Neural progenitor cell (in vitro differentiated cells): ENCODE results near the gene TPSAB1. TPM values are rescaled to one million over a fixed set of nuclear protein-coding genes. Genes with fewer than 3 reads are reported as not detected.

Source experiments
- DNase-seq: peaks from one replicate; pipeline ENCODE4 v3.0.0-alpha.2; 2016; ENCODE audit warnings: low spot score
- H2AFZ ChIP-seq: fragments of 200-600 bp; sonication (generic); replicated peaks from 2 replicates; pipeline ENCODE4 v1.6.1; 2016; ENCODE audit warnings: antibody characterized with exemption
- H3F3A ChIP-seq: fragments of 200-600 bp; sonication (generic); 2 replicates; pipeline ENCODE4 v1.6.1; 2016; ENCODE audit warnings: antibody characterized with exemption, low read depth
- H3K27ac ChIP-seq: fragments of 200-600 bp; sonication (generic); 2 replicates; pipeline ENCODE4 v1.5.1; 2016; ENCODE audit warnings: mild to moderate bottlenecking
- H3K27me3 ChIP-seq: fragments of 200-600 bp; sonication (generic); 2 replicates; pipeline ENCODE4 v1.6.1; 2016; ENCODE audit warnings: mild to moderate bottlenecking, moderate library complexity
- H3K36me3 ChIP-seq: fragments of 200-600 bp; sonication (generic); 2 replicates; pipeline ENCODE4 v1.5.1; 2016
- H3K4me1 ChIP-seq: fragments of 200-600 bp; sonication (generic); 2 replicates; pipeline ENCODE4 v1.6.1; 2016; ENCODE audit warnings: mixed run types
- H3K4me2 ChIP-seq: fragments of 200-600 bp; sonication (generic); 2 replicates; pipeline ENCODE4 v1.6.1; 2016
- H3K4me3 ChIP-seq: fragments of 200-600 bp; sonication (generic); 2 replicates; pipeline ENCODE4 v1.5.1; 2016
- H3K79me2 ChIP-seq: fragments of 200-600 bp; sonication (generic); 2 replicates; pipeline ENCODE4 v1.6.1; 2016; ENCODE audit warnings: low read depth
- H3K9ac ChIP-seq: fragments of 200-600 bp; sonication (generic); 2 replicates; pipeline ENCODE4 v1.6.1; 2016
- H3K9me3 ChIP-seq: fragments of 200-600 bp; sonication (generic); 2 replicates; pipeline ENCODE4 v1.5.1; 2016; ENCODE audit warnings: low read depth
- H4K20me1 ChIP-seq: fragments of 200-600 bp; sonication (generic); 2 replicates; pipeline ENCODE4 v1.6.1; 2016; ENCODE audit warnings: low read depth
- H3K27ac Mint-ChIP-seq: 3 replicates; pipeline ENCODE4 v1.8.0; 2021; ENCODE audit warnings: mixed read lengths
- H3K27me3 Mint-ChIP-seq: 2 replicates; pipeline ENCODE4 v1.8.0; 2022; ENCODE audit warnings: low read depth, mild to moderate bottlenecking, inconsistent platforms, moderate library complexity, mixed read lengths; ENCODE audit not compliant: insufficient read depth
- H3K36me3 Mint-ChIP-seq: 3 replicates; pipeline ENCODE4 v1.8.0; 2021; ENCODE audit warnings: mixed read lengths
- H3K4me1 Mint-ChIP-seq: 3 replicates; pipeline ENCODE4 v1.8.0; 2021; ENCODE audit warnings: mixed read lengths
- H3K4me3 Mint-ChIP-seq: 3 replicates; pipeline ENCODE4 v1.8.0; 2021; ENCODE audit warnings: mild to moderate bottlenecking, moderate library complexity, mixed read lengths
- H3K9me3 Mint-ChIP-seq: 3 replicates; pipeline ENCODE4 v1.8.0; 2020; ENCODE audit warnings: mixed read lengths
- EZH2 ChIP-seq: fragments of 200-600 bp; sonication (generic); IDR thresholded peaks from 2 replicates; pipeline ENCODE4 v1.6.1; 2017; ENCODE audit warnings: antibody characterized with exemption, mild to moderate bottlenecking, moderate library complexity
- EZH2phosphoT487 ChIP-seq: fragments of 200-600 bp; sonication (generic); IDR thresholded peaks from 2 replicates; pipeline ENCODE4 v1.6.1; 2017; ENCODE audit warnings: antibody characterized with exemption
- total RNA-seq: library from RNA; depleted of rRNA; stranded (reverse); fragments of >200 nt; gene quantifications from 2 replicates; pipeline ENCODE4 v1.2.3, GENCODE V29; 2015; ENCODE audit warnings: low replicate concordance
- TF ChIP-seq, protein P1 (sequence below): fragments of 200-600 bp; sonication (generic); IDR thresholded peaks from 2 replicates; pipeline ENCODE4 v1.5.1; 2017; ENCODE audit warnings: antibody characterized with exemption, mild to moderate bottlenecking

TPSAB1 gene
- total RNA-seq, 1 donor from 2014 or later = not detected

DNA sequence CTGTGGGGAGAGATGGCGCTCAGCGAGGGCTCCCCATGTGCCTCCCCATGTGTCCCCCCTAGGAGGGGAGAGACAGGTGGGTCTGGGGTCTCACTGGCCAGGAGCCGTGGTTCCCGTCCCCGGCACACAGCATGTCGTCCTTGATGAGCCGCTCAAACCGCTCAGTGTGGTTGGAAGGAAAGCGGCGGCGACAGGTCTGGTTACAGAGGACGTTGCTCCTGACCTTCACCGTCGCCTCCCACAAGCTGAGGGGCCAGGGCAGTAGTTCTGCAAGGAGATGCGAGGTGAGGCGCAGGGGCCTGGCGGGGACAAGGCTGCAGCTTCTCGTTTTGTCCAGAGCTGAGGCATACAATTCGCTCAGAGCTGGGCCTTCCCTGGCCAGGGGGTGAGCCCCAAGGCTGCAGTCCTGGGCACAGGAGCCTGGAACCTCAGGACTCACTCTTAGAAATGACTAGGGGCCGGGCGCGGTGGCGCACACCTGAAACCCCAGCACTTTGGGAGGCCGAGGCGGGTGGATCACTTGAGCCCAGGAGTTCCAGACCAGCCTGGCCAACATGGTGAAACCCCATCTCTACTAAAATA, 46.1 kb downstream of the TPSAB1 start:
- no peak overlapping the region for H3K27ac Mint-ChIP-seq
- H3K27me3 Mint-ChIP-seq = peaks cover 20% of the 10 kb centered on the region

DNA sequence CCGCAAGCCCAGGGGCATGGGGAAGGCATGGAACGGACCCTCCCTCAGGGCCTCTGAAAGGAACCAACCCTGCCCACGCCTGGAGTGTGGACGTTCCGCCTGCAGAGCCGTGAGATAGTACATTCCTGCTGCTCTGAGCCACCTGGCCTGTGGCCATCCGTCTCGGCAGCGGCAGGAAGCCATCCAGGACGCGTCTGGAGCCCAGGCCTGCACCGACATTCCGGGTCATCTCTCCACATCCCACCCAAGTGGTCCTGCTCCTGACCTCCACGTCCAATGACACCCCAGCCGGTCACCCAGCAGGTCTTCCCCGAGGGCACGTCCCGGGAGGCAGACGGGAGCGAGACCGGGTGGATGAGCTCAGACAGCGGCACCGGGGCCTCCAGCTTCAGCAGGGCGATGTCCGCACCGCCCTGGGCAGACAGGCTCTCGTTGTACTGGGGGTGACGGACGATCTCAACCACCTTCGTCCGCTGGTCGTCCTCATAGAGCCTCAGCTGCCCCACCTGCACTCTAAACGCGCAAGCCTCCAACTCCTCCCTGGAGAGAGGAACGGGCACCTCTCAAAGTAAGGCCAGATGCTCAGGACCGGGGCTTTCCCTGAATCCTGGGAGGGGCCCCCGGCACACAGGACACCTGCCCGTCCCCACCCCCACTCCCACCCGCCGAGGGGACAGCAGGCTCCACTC, 47.6 kb downstream of the TPSAB1 start:
- no peaks in the 10 kb centered on the region for H3K9me3 ChIP-seq
- H3K9me3 Mint-ChIP-seq = no peaks in the 10 kb centered on the region
- H3K27me3 Mint-ChIP-seq = peaks cover 22% of the 10 kb centered on the region
- H3K4me2 ChIP-seq = no peak overlapping the region
- H3K36me3 ChIP-seq = no peaks in the 10 kb centered on the region
- peaks cover 16% of the 10 kb centered on the region for H3K4me1 Mint-ChIP-seq
- DNase-seq = no peak
- H4K20me1 ChIP-seq = no peaks in the 10 kb centered on the region
- H3K4me3 ChIP-seq = no peak overlapping the region
- H3K27ac ChIP-seq = no peak overlapping the region
- no peak overlapping the region for H3K4me3 Mint-ChIP-seq
- H3K36me3 Mint-ChIP-seq = no peaks in the 10 kb centered on the region
- H3K27ac Mint-ChIP-seq = no peak overlapping the region
- peaks cover 4% of the 10 kb centered on the region for H3F3A ChIP-seq
- no peak overlapping the region for H2AFZ ChIP-seq
- H3K9ac ChIP-seq = no peak overlapping the region
- peaks cover 18% of the 10 kb centered on the region for H3K4me1 ChIP-seq
- TF ChIP-seq EZH2 (no peak), EZH2phosphoT487 (no peak)
- TF ChIP-seq, protein P1, sequence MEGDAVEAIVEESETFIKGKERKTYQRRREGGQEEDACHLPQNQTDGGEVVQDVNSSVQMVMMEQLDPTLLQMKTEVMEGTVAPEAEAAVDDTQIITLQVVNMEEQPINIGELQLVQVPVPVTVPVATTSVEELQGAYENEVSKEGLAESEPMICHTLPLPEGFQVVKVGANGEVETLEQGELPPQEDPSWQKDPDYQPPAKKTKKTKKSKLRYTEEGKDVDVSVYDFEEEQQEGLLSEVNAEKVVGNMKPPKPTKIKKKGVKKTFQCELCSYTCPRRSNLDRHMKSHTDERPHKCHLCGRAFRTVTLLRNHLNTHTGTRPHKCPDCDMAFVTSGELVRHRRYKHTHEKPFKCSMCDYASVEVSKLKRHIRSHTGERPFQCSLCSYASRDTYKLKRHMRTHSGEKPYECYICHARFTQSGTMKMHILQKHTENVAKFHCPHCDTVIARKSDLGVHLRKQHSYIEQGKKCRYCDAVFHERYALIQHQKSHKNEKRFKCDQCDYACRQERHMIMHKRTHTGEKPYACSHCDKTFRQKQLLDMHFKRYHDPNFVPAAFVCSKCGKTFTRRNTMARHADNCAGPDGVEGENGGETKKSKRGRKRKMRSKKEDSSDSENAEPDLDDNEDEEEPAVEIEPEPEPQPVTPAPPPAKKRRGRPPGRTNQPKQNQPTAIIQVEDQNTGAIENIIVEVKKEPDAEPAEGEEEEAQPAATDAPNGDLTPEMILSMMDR = no peak
- H3K79me2 ChIP-seq = no peaks in the 10 kb centered on the region
- peaks cover 60% of the 10 kb centered on the region for H3K27me3 ChIP-seq

More for the DNA sequence above, 46.1 kb downstream of the TPSAB1 start:
- Histone ChIP-seq H3K4me1 (peaks cover 18% of the 10 kb centered on the region), H3K27ac (no peak overlapping the region), H3K36me3 (no peaks in the 10 kb centered on the region), H2AFZ (no peak overlapping the region), H3K79me2 (no peaks in the 10 kb centered on the region), H3K4me2 (no peak overlapping the region), H3F3A (peaks cover 4% of the 10 kb centered on the region), H3K27me3 (peaks cover 54% of the 10 kb centered on the region), H3K4me3 (no peak overlapping the region), H3K9ac (no peak overlapping the region), H4K20me1 (no peaks in the 10 kb centered on the region), H3K9me3 (no peaks in the 10 kb centered on the region)
- DNase-seq = no peak
- Mint-ChIP-seq H3K4me1 (peaks cover 17% of the 10 kb centered on the region), H3K36me3 (no peaks in the 10 kb centered on the region), H3K4me3 (no peak overlapping the region), H3K9me3 (no peaks in the 10 kb centered on the region)
- TF ChIP-seq, protein P1 = no peak
- TF ChIP-seq EZH2phosphoT487 (no peak), EZH2 (no peak)

DNA sequence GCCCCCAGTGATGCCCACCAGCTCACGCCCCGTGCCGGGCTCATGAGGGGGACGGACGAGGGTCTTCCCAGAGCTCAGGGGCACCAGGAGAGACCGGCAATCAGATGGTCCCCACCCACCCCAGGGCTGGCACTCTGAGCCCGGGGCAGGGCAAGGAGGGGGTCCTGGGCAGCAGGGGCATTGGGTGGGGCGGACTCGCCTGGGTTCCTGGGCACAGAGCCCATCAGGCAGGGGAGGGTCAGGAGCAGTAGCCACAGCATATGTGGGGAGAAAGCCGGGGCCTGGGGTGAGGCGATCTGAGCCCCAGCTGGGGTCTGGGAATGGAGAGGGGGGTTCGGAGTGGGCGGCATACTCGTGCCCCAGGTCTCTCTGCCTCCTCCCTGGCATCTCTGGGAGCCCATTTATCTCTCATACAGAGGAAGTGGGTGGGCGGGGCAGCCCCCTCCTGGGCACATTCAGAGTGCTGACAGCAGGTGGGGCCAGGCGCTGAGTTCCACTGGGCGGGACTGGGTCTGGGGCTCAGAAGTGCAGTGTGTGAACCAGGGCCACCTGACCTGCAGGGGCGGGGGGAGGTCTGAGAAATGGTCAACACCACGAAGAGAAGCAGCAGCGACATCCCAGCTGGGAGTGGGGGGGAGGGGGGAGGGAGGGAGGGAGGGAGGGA, 48.4 kb downstream of the TPSAB1 start:
- H3K27me3 Mint-ChIP-seq = peaks cover 26% of the 10 kb centered on the region
- H3K4me3 Mint-ChIP-seq = no peak overlapping the region
- H3K9me3 Mint-ChIP-seq = no peaks in the 10 kb centered on the region
- H3K27me3 ChIP-seq = peaks cover 60% of the 10 kb centered on the region
- peak; percentile 49 for DNase-seq
- no peak overlapping the region for H3K27ac ChIP-seq
- H3F3A ChIP-seq = peaks cover 4% of the 10 kb centered on the region
- H3K9me3 ChIP-seq = no peaks in the 10 kb centered on the region
- no peak overlapping the region for H2AFZ ChIP-seq
- H3K36me3 Mint-ChIP-seq = no peaks in the 10 kb centered on the region
- peaks cover 12% of the 10 kb centered on the region for H3K4me1 Mint-ChIP-seq
- no peak overlapping the region for H3K27ac Mint-ChIP-seq
- peak overlapping the region; percentile 74 for H3K4me2 ChIP-seq
- no peaks in the 10 kb centered on the region for H3K36me3 ChIP-seq
- H3K4me1 ChIP-seq = peaks cover 18% of the 10 kb centered on the region
- H3K4me3 ChIP-seq = no peak overlapping the region
- H4K20me1 ChIP-seq = no peaks in the 10 kb centered on the region
- H3K9ac ChIP-seq = no peak overlapping the region
- no peak for TF ChIP-seq EZH2
- TF ChIP-seq EZH2phosphoT487 = no peak
- TF ChIP-seq, protein P1 = no peak
- H3K79me2 ChIP-seq = no peaks in the 10 kb centered on the region
